Esophagus muscularis mucosa (tissue), 4 donors: ENCODE data around the gene ITPRIPL2.

Experiments used
- CTCF ChIP-seq, 3 experiments: fragments of 200-600 bp in 2 of 3; fragments of 450-650 bp in 1 of 3; sonication (generic) in 2 of 3; IDR thresholded peaks; one replicate each; pipeline ENCODE4 v1.5.1; 2017 to 2019; ENCODE audit warnings: antibody characterized with exemption in 3 of 3, mild to moderate bottlenecking in 2 of 3, moderate library complexity in 1 of 3
- EP300 ChIP-seq: sonication (generic); formaldehyde crosslinking; IDR thresholded peaks from one replicate; pipeline ENCODE4 v1.6.1; 2017; ENCODE audit warnings: antibody characterized with exemption
- POLR2A ChIP-seq: fragments of 450-650 bp; IDR thresholded peaks from one replicate; pipeline ENCODE4 v1.6.1; 2017; ENCODE audit warnings: antibody characterized with exemption, moderate library complexity, mild to moderate bottlenecking, low read depth
- POLR2AphosphoS5 ChIP-seq, 2 donors: sonication (generic); formaldehyde crosslinking; IDR thresholded peaks; one replicate each; pipeline ENCODE4 v1.6.1; 2017; ENCODE audit warnings: antibody characterized with exemption in 2 of 2

GRCh38 chr16:19085679-19086200 lies 28.0 kb upstream of the ITPRIPL2 start:
- TF ChIP-seq CTCF (IDR thresholded peaks at IDR 0.05) (no peak), POLR2A (no peak), POLR2AphosphoS5 (IDR thresholded peaks at IDR 0.05) (no peak), EP300 (no peak)
